KBM-7 (cell line): ENCODE measurements around the gene CMSS1.

ENCODE experiments used
- DNase-seq: peaks from one replicate; pipeline ENCODE4 v3.0.0-alpha.2; 2015
- in situ Hi-C: fragments of 300-500 bp; cut with MboI; formaldehyde crosslinking; loops from 2 replicates; pipeline ENCODE4 v1.14.3; 2020; ENCODE audit warnings: low sequenced_read_pairs, low pct_unique_long_range_greater_than_20kb, mixed read lengths

CMSS1 gene

DNA sequence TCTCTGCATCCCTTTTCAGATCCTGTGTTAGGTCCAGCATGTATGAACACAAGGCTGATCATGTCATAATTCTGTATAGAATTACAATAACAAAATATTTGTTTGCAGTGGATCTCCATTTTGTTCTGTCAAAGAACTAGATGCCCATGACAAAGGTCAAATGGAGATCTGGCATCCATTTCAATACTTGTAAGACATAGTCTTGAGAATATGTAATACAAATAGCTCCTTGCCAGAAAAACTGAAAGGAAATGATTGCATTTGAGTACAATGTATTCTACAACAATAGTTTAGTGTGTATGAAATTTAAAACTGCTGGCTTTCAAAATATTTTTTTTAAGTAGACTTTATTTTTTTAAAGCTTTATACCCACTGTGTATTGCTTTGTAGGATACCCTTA, 101.1 kb downstream of the CMSS1 start:
- DNase-seq = no peak
- in situ Hi-C loops = no loop called here

- in situ Hi-C loops = no loop called here
- DNase-seq = no peak
Observed at GRCh38 chr3:99919694-99920093, 102.0 kb downstream of the CMSS1 start.

DNA sequence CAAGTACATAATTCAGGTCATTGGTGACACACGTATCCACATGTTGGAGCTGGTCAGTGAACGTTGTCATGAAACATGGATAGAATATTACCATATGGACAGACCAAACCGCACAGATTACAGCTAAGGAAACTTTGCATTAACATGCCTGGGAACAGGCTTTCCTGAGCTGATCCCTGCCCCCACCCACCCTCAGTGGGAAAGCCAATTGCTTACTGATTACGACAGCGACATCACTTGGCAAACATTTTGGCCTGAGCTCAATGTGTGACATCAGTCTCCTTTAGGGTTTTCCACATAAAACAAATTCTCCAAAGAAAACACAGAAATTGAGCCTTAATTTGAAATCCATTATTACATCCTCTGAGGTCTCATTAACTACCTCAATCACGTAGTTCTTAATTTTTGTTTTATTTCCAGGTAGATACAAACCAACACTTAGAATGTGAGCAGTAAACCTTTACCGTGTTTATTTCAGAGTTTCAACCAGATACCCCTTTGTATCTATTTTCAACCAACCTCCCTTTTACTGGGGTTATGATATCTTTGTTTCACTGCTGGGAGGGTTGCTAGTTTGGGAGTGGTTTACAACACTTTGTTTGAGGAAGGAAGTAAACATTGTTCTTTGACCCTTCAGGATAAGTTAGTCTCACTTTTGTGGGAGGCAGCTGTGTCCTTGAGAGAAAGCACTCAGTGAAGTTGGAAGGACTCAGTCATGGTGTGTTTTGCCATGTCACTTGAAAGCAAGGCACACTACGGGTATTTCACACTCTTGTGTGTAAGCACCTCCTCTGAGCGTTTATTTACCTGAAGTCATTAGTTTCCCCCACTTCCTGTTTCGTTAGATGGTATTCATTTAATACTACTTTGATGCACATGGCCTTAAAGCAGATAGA, 103.1 kb downstream of the CMSS1 start:
- in situ Hi-C loops = no loop called here
- peak; percentile 58 for DNase-seq

DNA sequence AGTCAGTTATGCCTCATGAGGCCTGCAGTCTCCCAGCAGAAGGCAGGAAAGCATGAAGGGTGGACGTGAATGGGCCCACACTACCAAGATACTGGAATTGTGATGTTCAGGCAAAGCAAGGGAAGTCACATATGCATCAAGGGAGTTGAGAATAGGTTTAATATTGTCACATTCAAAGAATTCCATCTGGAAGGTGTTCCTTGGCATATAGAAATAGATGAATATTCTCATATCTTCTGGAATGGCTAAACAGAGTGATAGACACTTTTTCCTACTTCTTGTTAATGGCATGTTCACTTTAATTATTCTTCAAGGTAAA, 103.7 kb downstream of the CMSS1 start:
- in situ Hi-C loops = no loop called here
- DNase-seq = no peak

- in situ Hi-C loops = no loop called here
- DNase-seq = no peak
Observed at GRCh38 chr3:99921986-99922385, 104.3 kb downstream of the CMSS1 start.

GRCh38 chr3:99923873-99924272, 106.2 kb downstream of the CMSS1 start:
- in situ Hi-C loops = no loop called here

GRCh38 chr3:99925584-99926230, 108.0 kb downstream of the CMSS1 start:
- no peak for DNase-seq
- in situ Hi-C loops = no loop called here

More at GRCh38 chr3:99923873-99924272, 106.2 kb downstream of the CMSS1 start:
- DNase-seq = no peak

DNA sequence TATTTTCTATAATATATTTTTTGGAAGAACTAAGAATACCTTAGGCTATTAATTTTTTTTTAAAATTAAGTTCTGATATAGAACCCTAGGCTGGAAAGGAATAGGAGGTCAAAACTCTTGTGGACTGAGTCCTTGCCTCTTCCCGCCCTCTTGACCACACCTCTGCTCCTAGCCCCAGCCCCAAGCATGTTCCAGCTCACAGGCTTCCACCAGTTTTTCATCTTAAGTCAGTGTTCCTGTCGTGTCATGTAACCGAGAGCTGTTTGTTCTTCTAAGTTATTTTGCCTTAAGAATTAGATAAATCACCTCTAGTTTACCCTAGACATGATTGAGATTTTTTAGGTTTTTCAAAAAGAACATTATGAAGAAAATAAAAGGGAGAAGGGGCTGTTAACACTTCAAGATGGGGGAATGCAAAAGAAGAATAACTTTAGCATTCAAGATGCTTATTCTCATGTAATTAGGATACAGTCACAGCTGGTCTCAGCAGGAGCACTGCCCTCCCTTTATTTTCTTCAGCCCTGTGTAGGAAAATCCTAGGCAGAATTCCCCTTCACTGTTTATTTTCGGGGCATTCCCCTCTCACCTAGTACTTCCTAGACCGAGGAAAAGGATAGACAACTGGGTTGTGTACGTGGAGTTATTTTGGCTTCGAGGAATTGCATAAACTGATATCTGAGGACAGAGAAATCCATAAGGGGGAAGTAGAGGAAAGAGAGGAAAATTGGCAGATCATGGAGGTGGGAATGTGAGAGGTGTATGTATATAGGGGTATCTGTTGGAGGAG, 110.2 kb downstream of the CMSS1 start:
- no peak for DNase-seq
- in situ Hi-C loops = no loop called here

GRCh38 chr3:99928771-99929744, 111.4 kb downstream of the CMSS1 start:
- no peak for DNase-seq
- in situ Hi-C loops = no loop called here

GRCh38 chr3:99929745-99930139, 112.1 kb downstream of the CMSS1 start:
- DNase-seq = no peak
- in situ Hi-C loops = no loop called here

GRCh38 chr3:99931059-99931458, 113.4 kb downstream of the CMSS1 start:
- no peak for DNase-seq
- in situ Hi-C loops = no loop called here

- in situ Hi-C loops = no loop called here
- DNase-seq = no peak
Observed at GRCh38 chr3:99933971-99934750, 116.5 kb downstream of the CMSS1 start.

DNA sequence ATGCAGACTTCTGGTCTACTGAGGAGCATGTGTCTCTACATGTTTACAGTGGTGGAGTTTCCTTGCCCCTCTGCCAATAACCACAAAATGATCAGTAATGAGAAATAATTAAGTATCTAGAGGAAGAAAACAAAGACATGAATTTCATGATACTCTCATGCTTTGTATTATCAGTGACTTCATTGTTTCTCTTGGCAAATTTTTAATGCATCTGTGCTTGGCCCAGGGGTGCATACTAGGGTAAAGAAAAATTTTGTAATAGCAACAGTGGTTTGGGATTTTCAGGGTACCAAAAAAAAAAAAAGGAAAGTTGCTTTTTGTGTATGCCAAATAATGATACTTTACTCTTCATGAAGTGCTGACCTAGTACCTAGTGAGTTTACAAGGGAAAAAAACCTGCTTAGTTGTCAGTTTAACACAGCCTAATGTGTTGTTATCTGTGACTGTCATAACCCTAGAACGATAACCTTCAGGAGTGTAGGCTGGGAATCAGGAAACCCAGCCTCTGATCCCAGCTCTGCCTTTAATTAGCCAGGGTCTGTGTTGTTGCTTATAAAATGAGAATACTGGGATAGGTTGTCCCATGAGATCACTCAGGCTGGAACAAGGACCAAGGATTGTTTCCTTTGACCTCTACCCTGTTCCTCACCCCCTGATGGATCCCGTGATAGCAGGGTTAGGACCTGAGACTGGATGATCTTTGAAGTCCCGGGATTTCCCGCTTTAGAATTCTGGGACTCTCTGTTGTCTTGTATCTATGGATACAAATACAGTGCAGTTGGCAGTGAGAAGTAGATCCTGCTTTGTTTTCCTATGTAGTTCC, 117.5 kb downstream of the CMSS1 start:
- in situ Hi-C loops = no loop called here
- DNase-seq = no peak

DNA sequence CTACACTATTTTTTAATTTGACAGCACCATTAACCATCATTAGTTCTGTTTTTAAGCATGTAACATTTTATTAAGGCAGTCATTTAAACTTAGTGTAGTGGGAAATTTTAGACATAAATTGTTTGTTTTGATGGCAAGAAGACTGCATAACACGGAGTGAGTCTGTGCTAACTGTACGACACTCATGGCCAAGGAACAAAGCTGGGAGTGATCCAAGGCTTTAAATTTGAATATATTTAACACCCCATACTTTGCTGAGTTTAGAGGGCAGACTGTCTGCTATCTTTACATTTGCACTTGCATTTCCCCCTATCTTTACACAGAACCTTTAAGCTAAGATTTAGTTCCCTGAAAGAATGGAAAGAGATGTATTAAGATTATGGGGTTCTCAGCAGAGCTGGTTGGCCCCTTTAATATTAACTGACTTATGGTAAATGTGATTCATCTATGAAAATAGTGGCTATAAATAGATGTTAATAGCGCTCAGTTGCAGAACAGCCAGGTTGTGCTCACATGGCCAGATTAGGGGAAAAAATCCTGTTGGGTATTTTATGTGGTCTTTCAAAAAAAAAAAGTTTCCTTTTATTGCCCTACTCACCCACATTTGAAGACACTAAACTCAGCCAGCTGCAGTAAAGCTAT, 120.7 kb downstream of the CMSS1 start:
- in situ Hi-C loops = no loop called here
- no peak for DNase-seq

DNA sequence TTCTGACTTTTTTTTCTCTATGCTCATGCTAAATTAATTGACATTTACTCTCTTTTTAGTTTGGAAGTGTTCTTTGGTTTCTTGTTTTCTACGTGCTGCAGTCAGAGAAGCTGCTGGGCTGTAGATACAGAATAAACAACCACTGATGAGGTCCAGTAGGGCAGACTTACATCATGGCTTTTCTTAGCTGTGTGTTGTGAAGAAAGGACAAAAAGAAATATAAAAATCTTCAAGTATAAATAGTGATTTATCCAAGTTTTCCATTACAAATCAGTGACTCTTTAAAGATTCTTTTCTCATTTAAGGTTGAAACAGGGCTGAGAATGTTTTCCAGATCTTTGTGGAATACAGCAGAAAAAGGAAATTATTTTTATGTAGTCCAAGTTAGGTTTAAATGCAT, 122.2 kb downstream of the CMSS1 start:
- DNase-seq = no peak
- in situ Hi-C loops = no loop called here

GRCh38 chr3:99940350-99940749, 122.7 kb downstream of the CMSS1 start:
- DNase-seq = no peak
- in situ Hi-C loops = no loop called here

GRCh38 chr3:99941211-99941610, 123.5 kb downstream of the CMSS1 start:
- in situ Hi-C loops = no loop called here
- no peak for DNase-seq
